ENCODE results near the gene NEO1.

NEO1 gene

DNA sequence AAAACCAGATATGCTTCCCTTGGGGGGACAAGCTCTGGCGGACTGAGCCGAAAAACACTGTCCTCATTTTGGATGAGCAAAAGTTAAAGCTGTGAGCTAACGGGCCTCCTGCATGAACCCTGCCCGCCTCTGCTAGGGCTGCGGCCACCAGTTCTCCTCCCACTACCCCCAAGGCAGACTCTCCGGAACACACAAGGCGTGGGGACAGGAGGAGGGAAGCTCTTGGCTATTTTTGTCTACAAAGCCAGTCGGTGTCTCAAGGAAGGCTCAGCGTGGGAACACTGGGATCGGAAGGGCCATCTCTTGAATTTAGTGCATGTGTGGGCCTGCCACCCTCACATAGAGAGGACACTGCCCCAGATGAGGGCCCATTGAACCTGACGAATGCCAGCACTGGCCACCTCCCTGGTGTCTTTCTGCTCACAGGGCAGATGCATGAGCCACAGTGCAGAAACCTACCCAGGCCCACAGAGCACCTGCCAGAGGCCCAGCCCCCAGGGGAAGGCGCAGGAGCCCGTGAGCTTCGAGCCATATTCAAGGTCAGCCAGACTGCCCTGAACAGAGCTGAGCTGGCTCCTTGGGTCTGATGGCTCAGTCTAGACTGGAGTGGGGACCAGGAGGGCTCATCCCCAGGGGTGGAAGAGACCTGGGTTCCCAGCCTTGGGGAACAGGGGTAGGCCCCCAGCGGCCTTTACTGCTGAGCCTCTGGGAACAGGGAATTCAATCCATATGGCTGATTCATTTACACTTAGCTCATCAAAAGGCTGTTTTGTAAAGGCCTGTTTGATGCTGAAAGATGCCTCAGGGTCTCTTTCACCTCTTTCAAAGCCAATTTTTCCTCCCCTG is 278.2 kb downstream of the NEO1 start:
- TF ChIP-seq, protein P1, sequence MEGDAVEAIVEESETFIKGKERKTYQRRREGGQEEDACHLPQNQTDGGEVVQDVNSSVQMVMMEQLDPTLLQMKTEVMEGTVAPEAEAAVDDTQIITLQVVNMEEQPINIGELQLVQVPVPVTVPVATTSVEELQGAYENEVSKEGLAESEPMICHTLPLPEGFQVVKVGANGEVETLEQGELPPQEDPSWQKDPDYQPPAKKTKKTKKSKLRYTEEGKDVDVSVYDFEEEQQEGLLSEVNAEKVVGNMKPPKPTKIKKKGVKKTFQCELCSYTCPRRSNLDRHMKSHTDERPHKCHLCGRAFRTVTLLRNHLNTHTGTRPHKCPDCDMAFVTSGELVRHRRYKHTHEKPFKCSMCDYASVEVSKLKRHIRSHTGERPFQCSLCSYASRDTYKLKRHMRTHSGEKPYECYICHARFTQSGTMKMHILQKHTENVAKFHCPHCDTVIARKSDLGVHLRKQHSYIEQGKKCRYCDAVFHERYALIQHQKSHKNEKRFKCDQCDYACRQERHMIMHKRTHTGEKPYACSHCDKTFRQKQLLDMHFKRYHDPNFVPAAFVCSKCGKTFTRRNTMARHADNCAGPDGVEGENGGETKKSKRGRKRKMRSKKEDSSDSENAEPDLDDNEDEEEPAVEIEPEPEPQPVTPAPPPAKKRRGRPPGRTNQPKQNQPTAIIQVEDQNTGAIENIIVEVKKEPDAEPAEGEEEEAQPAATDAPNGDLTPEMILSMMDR (IDR thresholded peaks at IDR 0.05; ENCODE audit: low read depth, low read length) = no peak
- DNase-seq (ENCODE audit: extremely low read depth, low read depth) = no peak

DNA sequence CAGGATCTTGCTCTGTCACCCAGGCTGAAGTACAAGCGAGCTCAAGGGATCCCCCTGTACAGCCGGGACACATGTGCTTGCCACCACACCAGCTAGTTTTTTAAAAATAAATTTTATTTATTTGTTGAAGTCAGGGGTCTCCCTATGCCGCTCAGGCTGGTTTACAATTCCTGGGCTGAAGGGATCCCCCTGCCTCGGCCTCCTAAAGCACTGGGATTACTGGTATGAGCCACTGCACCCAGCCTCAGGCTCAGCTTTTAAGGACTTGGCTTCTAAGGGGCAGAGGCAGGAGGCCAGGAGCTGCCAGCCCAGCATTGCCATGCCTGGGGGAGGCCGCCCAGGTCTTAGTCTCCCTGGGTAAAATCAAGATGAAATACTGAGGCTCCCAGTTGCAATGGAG is 279.2 kb downstream of the NEO1 start:
- TF ChIP-seq, protein P1 (IDR thresholded peaks at IDR 0.05; ENCODE audit: low read depth, low read length) = no peak
- no peak for DNase-seq (ENCODE audit: extremely low read depth, low read depth)

DNA sequence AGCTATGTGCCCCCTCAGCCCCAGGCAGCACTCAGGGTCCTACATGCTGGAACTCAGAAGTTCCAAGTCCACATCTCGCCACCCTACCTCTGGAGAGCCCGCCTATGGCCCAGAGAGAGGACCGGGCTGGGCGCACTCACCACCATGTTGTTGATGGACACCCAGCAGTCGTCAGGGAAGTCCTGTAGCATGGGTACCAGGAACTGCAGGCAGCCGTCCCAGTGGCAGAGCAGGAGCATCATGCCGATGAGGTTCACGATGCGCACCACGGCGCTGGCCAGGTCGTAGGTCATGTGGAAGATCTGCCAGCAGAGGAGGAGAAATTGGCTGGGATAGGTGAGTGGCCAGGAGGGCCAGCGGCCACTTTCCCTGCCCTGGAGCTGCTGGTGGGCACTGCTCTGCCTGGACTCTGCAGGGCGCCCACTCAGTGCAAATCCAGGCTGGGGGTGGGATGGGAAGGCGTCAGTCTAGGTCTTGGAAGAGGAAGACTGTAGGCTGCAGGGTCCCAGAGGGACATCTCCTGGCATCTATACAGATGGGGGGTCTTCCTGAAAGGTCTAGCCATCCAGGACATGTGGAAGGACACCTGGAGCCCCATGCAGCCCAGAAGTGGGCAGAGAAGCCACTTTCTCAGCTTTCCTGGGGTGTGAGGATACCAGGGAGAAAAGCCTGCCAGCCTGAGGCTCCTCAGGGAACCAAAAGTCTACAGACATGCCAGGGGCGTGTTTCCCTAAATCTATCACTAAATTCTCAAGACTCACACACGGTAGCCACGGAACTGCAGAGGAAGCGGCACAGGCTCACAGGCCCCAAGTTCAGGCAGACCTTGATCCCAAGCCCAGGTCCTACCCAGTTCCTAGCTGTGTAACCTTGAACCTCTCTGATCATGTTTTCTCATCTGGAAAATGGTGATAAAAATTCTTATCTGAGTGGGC is 280.0 kb downstream of the NEO1 start:
- TF ChIP-seq, protein P1 (IDR thresholded peaks at IDR 0.05; ENCODE audit: low read depth, low read length) = no peak
- DNase-seq (ENCODE audit: extremely low read depth, low read depth) = no peak

DNA sequence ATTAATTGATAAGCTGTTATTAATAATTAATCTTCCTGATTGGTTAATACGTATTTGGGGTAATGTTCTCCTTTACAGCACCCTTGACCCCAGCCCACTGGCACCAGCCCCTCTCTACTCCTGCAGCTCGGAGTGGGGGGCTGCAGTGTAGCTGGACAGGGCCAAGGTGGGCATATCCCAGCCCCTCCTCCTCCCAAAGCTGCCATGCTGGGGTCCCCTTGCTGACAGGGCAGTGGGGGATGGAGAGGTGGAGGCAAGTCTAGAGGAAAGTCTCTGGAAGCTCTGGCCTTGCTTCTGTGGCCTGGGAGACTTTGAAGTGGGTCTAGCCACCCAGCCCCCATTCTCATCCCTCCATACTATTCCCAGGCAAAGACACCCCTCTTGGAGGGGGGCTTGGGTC is 280.7 kb downstream of the NEO1 start:
- no peak for DNase-seq (ENCODE audit: extremely low read depth, low read depth)
- TF ChIP-seq, protein P1 (IDR thresholded peaks at IDR 0.05; ENCODE audit: low read depth, low read length) = no peak

DNA sequence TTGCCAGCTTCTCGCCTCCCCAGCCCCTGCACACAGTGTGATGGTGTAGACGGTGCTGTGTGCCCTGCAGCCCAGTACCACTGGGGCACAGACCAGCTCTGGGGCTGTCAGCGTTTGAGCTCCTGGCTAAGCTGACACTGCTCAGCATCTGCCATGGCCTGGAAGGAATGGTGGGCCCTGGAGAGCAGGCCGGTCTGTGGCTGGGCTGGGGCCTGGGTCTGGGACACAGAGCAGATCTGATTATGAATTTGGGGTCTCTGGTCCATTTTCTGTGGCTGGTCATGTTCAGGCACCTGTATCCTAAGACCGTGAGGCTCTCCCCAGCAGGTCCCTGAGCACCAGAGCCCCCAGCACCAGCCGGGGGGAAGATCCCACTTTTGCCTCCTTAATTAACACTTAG is 281.8 kb downstream of the NEO1 start:
- TF ChIP-seq, protein P1 (IDR thresholded peaks at IDR 0.05; ENCODE audit: low read depth, low read length) = no peak
- no peak for DNase-seq (ENCODE audit: extremely low read depth, low read depth)

DNA sequence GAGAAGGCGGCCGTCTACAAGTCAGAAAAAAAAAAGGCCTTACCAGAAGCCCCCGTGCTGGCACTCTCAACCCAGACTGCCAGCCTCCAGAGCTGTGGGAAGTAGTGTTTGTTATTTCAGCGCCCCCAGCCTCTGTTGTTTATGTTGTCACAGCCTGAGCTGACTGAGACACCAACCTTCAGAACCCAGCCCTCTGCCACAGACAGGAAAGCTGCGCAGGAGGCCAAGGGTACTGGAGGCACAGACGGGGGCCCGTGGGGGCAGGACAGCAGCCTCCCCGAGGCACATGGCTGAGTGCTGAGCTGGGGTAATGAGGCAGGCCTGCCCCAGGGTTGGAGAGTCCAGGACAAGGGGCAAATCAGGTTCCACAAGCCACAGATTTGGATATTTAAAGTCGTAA is 282.8 kb downstream of the NEO1 start:
- no peak for DNase-seq (ENCODE audit: extremely low read depth, low read depth)
- TF ChIP-seq, protein P1 (IDR thresholded peaks at IDR 0.05; ENCODE audit: low read depth, low read length) = no peak

DNA sequence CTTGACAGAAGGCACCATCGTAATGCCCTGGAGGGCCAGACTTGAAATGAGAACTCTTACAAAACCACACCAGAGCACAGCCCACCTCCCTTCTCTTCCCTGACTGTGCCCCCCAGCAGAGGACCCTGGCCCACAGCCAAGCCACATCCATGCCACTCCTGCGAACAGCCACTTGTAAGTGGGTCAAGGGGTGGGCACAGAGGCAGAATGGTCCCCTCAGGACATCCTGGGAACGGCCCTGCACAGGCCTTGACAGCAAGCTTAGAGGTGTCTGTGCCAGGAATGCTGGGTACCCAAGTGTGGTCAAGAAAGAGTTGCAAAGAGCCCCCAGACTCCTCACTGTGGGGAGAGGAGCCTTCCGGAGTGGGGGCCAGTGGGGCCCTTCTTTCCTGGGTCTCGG is 283.2 kb downstream of the NEO1 start:
- no peak for DNase-seq (ENCODE audit: extremely low read depth, low read depth)
- TF ChIP-seq, protein P1 (IDR thresholded peaks at IDR 0.05; ENCODE audit: low read depth, low read length) = no peak
